Lower lobe of right lung (tissue), 2 donors: ENCODE measurements around the gene TOMT. TPM values are rescaled to one million over a fixed set of nuclear protein-coding genes. Genes with fewer than 3 reads are reported as not detected.

Experiments used
- ATAC-seq, 2 donors: fragments of 200-7000 bp; cut with Tn5 transposase; one replicate each; pipeline ENCODE4 v1.9.1; 2020 to 2022; ENCODE audit warnings: mild to moderate bottlenecking in 2 of 2, moderate library complexity in 2 of 2
- DNase-seq: peaks from one replicate; pipeline ENCODE4 v3.0.0-alpha.2; 2020
- H3K27ac ChIP-seq: fragments of 200-600 bp; one replicate; pipeline ENCODE4 v1.8.0; 2022
- H3K27me3 ChIP-seq: fragments of 200-600 bp; one replicate; pipeline ENCODE4 v1.8.0; 2022; ENCODE audit warnings: low read depth
- H3K36me3 ChIP-seq: fragments of 200-600 bp; one replicate; pipeline ENCODE4 v1.8.0; 2022; ENCODE audit warnings: mild to moderate bottlenecking
- H3K4me1 ChIP-seq: fragments of 200-600 bp; one replicate; pipeline ENCODE4 v1.8.0; 2022
- H3K4me3 ChIP-seq: fragments of 200-600 bp; one replicate; pipeline ENCODE4 v1.8.0; 2022; ENCODE audit warnings: mild to moderate bottlenecking
- H3K9me3 ChIP-seq: fragments of 200-600 bp; one replicate; pipeline ENCODE4 v1.8.0; 2022
- intact Hi-C: fragments of 100-400 bp; cut with DNase I; formaldehyde crosslinking; loops from one replicate; pipeline ENCODE4 v1.11.0; 2022
- long read RNA-seq: library from polyadenylated mRNA; unstranded; transcript quantifications from one replicate; pipeline ENCODE4 v2.0.0, GENCODE V29; 2021
- total RNA-seq: library from RNA; stranded (reverse); fragmentation: NEBNext Ultra II Directional; extraction: Animal tissue kit (Norgen Biotek cat#: 25700); gene quantifications from one replicate; pipeline ENCODE4 v1.2.1, GENCODE V29; 2021
- TF ChIP-seq, protein P1 (sequence below): fragments of 200-600 bp; IDR thresholded peaks from one replicate; pipeline ENCODE4 v1.8.0; 2022; ENCODE audit warnings: antibody characterized with exemption, mild to moderate bottlenecking
- donor health status: DM: no; HTN: yes; CAD: no; lungs with severe emphysema.

TOMT gene, protein sequence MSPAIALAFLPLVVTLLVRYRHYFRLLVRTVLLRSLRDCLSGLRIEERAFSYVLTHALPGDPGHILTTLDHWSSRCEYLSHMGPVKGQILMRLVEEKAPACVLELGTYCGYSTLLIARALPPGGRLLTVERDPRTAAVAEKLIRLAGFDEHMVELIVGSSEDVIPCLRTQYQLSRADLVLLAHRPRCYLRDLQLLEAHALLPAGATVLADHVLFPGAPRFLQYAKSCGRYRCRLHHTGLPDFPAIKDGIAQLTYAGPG
- not detected for total RNA-seq
- long read RNA-seq, result 0 reads

DNA sequence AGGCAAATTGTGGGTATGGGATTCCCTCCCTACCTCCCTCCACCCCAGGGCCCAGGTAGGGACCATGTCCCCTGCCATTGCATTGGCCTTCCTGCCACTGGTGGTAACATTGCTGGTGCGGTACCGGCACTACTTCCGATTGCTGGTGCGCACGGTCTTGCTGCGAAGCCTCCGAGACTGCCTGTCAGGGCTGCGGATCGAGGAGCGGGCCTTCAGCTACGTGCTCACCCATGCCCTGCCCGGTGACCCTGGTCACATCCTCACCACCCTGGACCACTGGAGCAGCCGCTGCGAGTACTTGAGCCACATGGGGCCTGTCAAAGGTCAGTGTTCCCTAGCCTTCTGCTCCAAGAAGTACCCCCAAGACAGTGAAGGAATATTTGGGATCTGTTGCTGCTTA, at the start of gene TOMT:
Gene TOMT (plus strand): TSS at position 37 of the 400 bp plus-strand sequence. CDS start 28 bp downstream, at position 65.
- no peaks in the 10 kb centered on the region for H3K27me3 ChIP-seq
- no peak for ATAC-seq
- intact Hi-C loops, result no loop called here

DNA sequence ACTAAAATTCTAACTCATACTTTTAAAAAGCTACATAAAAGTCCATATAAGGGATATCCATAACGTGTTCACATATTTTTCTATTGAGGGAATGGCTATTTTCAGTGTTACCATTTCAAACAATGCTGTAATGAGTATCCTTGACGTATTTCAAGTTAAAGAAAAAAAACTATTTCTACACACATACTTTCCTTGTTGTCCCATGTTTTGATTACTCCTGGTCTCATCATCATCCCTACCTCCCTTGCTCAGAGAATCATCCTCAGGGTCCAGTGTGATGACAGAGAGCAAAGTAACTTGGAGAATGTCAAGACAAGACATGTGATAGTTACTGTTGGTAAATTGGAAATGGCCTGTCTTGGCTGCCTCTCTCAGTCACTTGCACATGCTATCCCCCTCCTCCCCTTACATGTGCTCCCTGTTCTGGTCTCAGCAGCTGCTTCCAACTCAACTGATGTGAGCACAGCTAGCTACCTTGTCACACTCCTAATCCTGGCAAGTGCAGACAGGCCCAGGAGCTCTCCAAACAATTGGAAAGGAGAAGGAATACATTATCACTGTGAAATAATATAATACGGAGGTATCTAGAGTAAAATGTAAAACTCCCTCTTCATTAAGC, 47.2 kb upstream of the TOMT start:
- no peaks in the 10 kb centered on the region for H3K4me1 ChIP-seq
- ATAC-seq (no peak), DNase-seq (no peak)
- H3K27ac ChIP-seq, result no peak overlapping the region
- peaks cover 9% of the 10 kb centered on the region for H3K36me3 ChIP-seq
- no peak overlapping the region for H3K4me3 ChIP-seq
- H3K27me3 ChIP-seq, result no peaks in the 10 kb centered on the region
- H3K9me3 ChIP-seq, result no peaks in the 10 kb centered on the region
- intact Hi-C loops, result no loop called here
- TF ChIP-seq, protein P1, sequence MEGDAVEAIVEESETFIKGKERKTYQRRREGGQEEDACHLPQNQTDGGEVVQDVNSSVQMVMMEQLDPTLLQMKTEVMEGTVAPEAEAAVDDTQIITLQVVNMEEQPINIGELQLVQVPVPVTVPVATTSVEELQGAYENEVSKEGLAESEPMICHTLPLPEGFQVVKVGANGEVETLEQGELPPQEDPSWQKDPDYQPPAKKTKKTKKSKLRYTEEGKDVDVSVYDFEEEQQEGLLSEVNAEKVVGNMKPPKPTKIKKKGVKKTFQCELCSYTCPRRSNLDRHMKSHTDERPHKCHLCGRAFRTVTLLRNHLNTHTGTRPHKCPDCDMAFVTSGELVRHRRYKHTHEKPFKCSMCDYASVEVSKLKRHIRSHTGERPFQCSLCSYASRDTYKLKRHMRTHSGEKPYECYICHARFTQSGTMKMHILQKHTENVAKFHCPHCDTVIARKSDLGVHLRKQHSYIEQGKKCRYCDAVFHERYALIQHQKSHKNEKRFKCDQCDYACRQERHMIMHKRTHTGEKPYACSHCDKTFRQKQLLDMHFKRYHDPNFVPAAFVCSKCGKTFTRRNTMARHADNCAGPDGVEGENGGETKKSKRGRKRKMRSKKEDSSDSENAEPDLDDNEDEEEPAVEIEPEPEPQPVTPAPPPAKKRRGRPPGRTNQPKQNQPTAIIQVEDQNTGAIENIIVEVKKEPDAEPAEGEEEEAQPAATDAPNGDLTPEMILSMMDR, result no peak

More for the DNA sequence above, at the start of gene TOMT:
- no peaks in the 10 kb centered on the region for H3K9me3 ChIP-seq
- no peak within 1 kb of the TSS for H3K4me3 ChIP-seq
- peaks cover 25% of the 10 kb centered on the region for H3K4me1 ChIP-seq
- peaks cover 25% of the 10 kb centered on the region for H3K36me3 ChIP-seq
- TF ChIP-seq, protein P1, result no peak
- H3K27ac ChIP-seq, result no peak within 1 kb of the TSS
- DNase-seq, result no peak

DNA sequence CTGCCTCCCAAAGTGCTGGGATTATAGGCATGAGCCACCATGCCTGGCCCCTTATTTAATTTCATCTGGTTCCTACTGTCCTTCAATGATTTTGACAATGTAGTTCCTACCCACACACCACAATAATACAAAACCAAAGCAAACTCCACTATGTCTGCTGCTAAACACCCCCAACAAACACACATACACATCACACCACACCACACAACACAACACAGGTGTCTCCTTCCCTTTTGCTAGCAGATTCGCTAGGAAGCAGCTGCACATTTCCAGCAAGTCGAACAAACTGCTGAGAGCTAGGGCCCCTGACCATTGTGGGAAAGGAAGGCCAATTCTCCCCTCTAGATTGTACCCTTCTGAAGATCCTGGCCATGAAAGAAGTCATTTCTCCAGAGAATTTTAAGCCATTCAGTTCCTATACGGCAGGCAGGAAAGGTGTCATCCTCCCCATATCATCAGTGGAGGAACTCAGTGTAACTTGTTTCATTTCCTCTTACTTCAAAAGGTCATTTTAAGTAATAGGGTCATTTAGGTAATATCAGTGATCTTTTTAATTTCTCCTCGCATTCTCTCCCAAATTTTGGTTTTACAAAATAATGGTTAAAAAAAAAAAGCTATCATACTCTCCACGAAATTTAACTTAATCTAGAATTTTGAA, 43.9 kb upstream of the TOMT start:
- ATAC-seq (no peak), DNase-seq (no peak)
- no peaks in the 10 kb centered on the region for H3K27me3 ChIP-seq
- no peak overlapping the region for H3K4me3 ChIP-seq
- intact Hi-C loops, result no loop called here
- TF ChIP-seq, protein P1, result no peak
- H3K36me3 ChIP-seq, result peaks cover 13% of the 10 kb centered on the region
- H3K9me3 ChIP-seq, result no peaks in the 10 kb centered on the region
- peaks cover 9% of the 10 kb centered on the region for H3K4me1 ChIP-seq
- H3K27ac ChIP-seq, result no peak overlapping the region

DNA sequence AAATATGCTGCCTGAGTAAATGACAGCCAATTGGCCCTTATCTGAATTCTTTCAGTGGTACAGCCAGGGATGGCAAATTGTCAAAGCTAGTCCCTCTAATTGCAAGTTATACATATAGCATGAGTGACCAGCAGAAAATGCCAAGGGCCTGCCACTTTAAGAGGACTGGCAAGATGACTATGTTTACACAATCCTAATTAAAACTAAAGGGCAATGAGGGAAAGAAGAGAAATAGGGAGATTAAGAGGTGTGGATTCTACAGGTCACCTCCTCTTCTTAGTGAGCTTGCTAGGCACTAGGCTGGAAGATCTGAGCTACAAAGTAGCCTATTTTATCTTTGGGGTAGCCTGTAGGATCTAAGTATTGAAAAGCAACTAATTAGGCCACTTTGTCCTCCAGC, 38.9 kb upstream of the TOMT start:
- intact Hi-C loops, result no loop called here
- H3K27me3 ChIP-seq, result no peaks in the 10 kb centered on the region
- peaks cover 19% of the 10 kb centered on the region for H3K36me3 ChIP-seq
- DNase-seq (no peak), ATAC-seq (no peak)
- TF ChIP-seq, protein P1, result no peak
- peaks cover 56% of the 10 kb centered on the region for H3K4me1 ChIP-seq
- H3K9me3 ChIP-seq, result no peaks in the 10 kb centered on the region
- H3K27ac ChIP-seq, result peak overlapping the region; percentile 55
- H3K4me3 ChIP-seq, result no peak overlapping the region

DNA sequence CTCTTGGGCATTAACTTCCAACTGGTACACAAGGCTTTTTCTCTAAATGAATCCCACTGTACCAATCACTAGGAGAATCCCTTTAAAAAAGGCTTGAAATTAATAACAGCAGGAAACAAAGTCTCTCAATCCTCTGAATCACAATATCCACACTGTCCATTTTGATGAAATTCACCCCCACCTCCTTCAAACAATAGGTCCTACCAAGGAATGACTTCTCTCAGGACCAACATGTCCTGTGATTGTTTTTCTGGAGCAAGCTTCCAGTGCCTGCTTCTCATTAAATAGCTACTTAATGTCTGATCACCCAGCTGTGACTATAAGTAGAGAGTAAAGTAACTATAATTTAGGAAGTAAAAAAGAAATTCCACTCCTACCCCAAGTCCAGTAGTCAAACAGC, 38.5 kb upstream of the TOMT start:
- peaks cover 61% of the 10 kb centered on the region for H3K4me1 ChIP-seq
- intact Hi-C loops, result no loop called here

More for the DNA sequence above, 38.5 kb upstream of the TOMT start:
- peak overlapping the region; percentile 55 for H3K27ac ChIP-seq
- TF ChIP-seq, protein P1, result no peak
- no peaks in the 10 kb centered on the region for H3K27me3 ChIP-seq
- no peak for ATAC-seq
- H3K36me3 ChIP-seq, result peaks cover 15% of the 10 kb centered on the region
- DNase-seq, result no peak
- no peak overlapping the region for H3K4me3 ChIP-seq
- no peaks in the 10 kb centered on the region for H3K9me3 ChIP-seq
